Measurements from ENCODE around the gene ACTL7B.

Gene ACTL7B

DNA sequence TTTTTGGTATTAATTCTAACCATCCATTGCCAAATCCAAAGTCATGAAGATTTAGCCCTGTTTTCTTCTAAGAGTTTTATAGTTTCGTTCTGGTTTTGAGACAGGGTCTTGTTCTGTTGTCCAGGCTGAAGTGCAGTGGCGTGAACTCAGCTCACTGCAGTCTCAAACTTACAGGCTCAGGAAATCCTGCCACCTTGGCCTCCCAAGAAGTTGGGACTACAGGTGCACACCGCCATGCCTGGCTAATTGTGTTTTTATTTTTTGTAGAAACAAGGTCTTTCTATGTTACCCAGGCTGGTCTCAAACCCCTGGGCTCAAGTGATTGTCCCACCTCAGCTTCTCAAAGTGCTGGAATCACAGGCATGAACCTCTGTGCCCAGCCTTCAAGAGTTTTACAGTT is 27.3 kb upstream of the ACTL7B start:
- no peak for DNase-seq (ENCODE audit: low read depth in 1 of 2, low spot score in 1 of 2)
- TF ChIP-seq GABPA (IDR thresholded peaks at IDR 0.05; ENCODE audit: low read depth): no peak
- no peak for TF ChIP-seq SPI1 (IDR thresholded peaks at IDR 0.05; ENCODE audit: borderline replicate concordance, low read depth)
- no peak for TF ChIP-seq POLR2AphosphoS5 (IDR thresholded peaks at IDR 0.05; ENCODE audit: low read depth)
- TF ChIP-seq, protein P1, sequence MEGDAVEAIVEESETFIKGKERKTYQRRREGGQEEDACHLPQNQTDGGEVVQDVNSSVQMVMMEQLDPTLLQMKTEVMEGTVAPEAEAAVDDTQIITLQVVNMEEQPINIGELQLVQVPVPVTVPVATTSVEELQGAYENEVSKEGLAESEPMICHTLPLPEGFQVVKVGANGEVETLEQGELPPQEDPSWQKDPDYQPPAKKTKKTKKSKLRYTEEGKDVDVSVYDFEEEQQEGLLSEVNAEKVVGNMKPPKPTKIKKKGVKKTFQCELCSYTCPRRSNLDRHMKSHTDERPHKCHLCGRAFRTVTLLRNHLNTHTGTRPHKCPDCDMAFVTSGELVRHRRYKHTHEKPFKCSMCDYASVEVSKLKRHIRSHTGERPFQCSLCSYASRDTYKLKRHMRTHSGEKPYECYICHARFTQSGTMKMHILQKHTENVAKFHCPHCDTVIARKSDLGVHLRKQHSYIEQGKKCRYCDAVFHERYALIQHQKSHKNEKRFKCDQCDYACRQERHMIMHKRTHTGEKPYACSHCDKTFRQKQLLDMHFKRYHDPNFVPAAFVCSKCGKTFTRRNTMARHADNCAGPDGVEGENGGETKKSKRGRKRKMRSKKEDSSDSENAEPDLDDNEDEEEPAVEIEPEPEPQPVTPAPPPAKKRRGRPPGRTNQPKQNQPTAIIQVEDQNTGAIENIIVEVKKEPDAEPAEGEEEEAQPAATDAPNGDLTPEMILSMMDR (IDR thresholded peaks at IDR 0.05; ENCODE audit: insufficient read depth, low read length): no peak
- TF ChIP-seq, protein P2, sequence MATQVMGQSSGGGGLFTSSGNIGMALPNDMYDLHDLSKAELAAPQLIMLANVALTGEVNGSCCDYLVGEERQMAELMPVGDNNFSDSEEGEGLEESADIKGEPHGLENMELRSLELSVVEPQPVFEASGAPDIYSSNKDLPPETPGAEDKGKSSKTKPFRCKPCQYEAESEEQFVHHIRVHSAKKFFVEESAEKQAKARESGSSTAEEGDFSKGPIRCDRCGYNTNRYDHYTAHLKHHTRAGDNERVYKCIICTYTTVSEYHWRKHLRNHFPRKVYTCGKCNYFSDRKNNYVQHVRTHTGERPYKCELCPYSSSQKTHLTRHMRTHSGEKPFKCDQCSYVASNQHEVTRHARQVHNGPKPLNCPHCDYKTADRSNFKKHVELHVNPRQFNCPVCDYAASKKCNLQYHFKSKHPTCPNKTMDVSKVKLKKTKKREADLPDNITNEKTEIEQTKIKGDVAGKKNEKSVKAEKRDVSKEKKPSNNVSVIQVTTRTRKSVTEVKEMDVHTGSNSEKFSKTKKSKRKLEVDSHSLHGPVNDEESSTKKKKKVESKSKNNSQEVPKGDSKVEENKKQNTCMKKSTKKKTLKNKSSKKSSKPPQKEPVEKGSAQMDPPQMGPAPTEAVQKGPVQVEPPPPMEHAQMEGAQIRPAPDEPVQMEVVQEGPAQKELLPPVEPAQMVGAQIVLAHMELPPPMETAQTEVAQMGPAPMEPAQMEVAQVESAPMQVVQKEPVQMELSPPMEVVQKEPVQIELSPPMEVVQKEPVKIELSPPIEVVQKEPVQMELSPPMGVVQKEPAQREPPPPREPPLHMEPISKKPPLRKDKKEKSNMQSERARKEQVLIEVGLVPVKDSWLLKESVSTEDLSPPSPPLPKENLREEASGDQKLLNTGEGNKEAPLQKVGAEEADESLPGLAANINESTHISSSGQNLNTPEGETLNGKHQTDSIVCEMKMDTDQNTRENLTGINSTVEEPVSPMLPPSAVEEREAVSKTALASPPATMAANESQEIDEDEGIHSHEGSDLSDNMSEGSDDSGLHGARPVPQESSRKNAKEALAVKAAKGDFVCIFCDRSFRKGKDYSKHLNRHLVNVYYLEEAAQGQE (IDR thresholded peaks at IDR 0.05; ENCODE audit: insufficient replicate concordance, low read depth): no peak
- Histone ChIP-seq H3K27ac (replicated peaks) (no peak overlapping the region), H3K4me3 (replicated peaks; ENCODE audit: insufficient read depth, low read length) (no peak overlapping the region), H3K27me3 (ENCODE audit: insufficient read depth, poor library complexity, severe bottlenecking) (no peaks in the 10 kb centered on the region)

DNA sequence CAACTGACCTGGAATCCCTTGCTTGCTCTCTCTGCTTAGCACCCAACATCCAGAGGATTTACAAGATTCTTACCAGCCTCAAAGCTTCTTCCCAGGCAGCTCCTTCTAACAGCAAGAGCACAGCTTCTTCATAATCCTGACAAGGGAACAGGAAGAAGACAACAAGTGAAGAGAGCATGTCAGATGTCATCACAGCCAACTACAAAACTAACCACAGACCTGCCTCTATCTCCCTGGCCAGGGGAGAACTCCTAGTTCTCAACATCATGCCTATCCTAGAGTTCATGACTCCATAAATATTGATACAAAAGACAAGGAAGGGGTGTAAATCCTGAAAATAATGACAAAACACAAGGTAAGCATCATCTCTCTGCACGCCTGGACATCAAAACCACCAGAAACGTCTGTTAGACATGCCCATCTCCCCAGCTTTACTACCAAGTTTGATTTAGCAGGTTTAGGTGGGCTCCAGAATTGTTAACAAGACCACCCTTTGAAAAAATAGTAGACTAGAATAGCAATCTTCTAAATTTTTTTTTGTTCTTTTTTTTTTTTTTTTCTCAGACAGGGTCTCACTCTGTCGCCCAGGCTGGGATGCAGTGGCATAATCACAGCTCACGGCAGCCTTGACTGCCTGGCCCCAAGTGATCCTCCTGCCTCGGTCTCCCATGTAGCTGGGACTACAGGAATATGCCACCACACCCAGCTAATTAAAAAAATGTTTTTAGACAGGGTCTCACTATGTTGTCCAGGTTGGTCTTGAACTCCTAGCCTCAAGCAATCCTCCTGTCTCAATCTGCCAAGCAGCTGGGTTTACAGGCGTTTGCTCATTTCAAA is 26.5 kb upstream of the ACTL7B start:
- no peak overlapping the region for H3K4me3 ChIP-seq (replicated peaks; ENCODE audit: insufficient read depth, low read length)
- peak in 1 of 2 experiments; percentile 29 for DNase-seq (ENCODE audit: low read depth in 1 of 2, low spot score in 1 of 2)
- H3K27ac ChIP-seq (replicated peaks): no peak overlapping the region
- H3K27me3 ChIP-seq (ENCODE audit: insufficient read depth, poor library complexity, severe bottlenecking): no peaks in the 10 kb centered on the region
- TF ChIP-seq, protein P1 (IDR thresholded peaks at IDR 0.05; ENCODE audit: insufficient read depth, low read length): no peak
- TF ChIP-seq, protein P2 (IDR thresholded peaks at IDR 0.05; ENCODE audit: insufficient replicate concordance, low read depth): no peak
- TF ChIP-seq SPI1 (IDR thresholded peaks at IDR 0.05; ENCODE audit: borderline replicate concordance, low read depth): no peak
- no peak for TF ChIP-seq GABPA (IDR thresholded peaks at IDR 0.05; ENCODE audit: low read depth)
- no peak for TF ChIP-seq POLR2AphosphoS5 (IDR thresholded peaks at IDR 0.05; ENCODE audit: low read depth)

DNA sequence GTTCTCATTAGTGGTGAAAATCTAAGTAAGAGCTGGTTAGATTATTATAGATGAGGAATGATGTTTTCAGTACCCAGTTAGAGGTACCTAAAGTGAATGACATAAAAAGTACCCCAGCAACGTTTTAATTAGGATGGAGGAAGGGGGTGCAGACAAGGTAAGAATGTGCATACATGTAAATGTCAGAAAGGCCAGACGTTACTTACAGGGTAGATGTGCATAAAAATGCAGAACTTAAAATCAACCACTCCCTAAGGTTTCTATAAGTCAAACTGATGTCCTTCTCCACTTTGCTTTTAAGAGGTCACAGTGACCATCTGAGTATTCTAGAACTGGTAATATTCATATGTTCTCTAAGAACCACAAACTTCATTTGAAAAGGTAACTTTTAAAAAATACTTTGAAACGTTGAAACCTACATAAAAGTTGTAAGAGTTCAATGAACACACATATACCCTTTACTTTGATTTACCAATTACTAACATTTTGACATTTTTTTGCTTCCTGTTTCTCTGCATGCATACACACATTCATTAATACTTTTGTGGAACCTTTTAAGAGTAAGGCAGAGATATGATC is 25.0 kb upstream of the ACTL7B start:
- H3K4me3 ChIP-seq (replicated peaks; ENCODE audit: insufficient read depth, low read length): no peak overlapping the region
- H3K27me3 ChIP-seq (ENCODE audit: insufficient read depth, poor library complexity, severe bottlenecking): no peaks in the 10 kb centered on the region
- no peak for TF ChIP-seq GABPA (IDR thresholded peaks at IDR 0.05; ENCODE audit: low read depth)
- TF ChIP-seq, protein P1 (IDR thresholded peaks at IDR 0.05; ENCODE audit: insufficient read depth, low read length): no peak
- TF ChIP-seq, protein P2 (IDR thresholded peaks at IDR 0.05; ENCODE audit: insufficient replicate concordance, low read depth): no peak
- no peak for TF ChIP-seq POLR2AphosphoS5 (IDR thresholded peaks at IDR 0.05; ENCODE audit: low read depth)
- no peak for TF ChIP-seq SPI1 (IDR thresholded peaks at IDR 0.05; ENCODE audit: borderline replicate concordance, low read depth)
- no peak for DNase-seq (ENCODE audit: low read depth in 1 of 2, low spot score in 1 of 2)
- H3K27ac ChIP-seq (replicated peaks): no peak overlapping the region
